SK-N-SH treated with all-trans-retinoic acid at 6 μM for 48 hours (cell line): ENCODE data around the gene RBM12.

Experiments used
- ZNF565 ChIP-seq: fragments of 450-650 bp; formaldehyde crosslinking; conservative IDR thresholded peaks from 2 replicates; pipeline ENCODE4 v1.5.0; 2020; ENCODE audit warnings: low read depth, mild to moderate bottlenecking, moderate library complexity
- ZNF70 ChIP-seq: fragments of 450-650 bp; formaldehyde crosslinking; IDR thresholded peaks from 2 replicates; pipeline ENCODE4 v1.5.0; 2020; ENCODE audit warnings: mild to moderate bottlenecking, moderate library complexity
- TF ChIP-seq, protein P1 (sequence below): fragments of 250-450 bp; sonication (Bioruptor Pico); IDR thresholded peaks from 2 replicates; pipeline ENCODE4 v1.8.0; 2021; ENCODE audit warnings: low read depth, mild to moderate bottlenecking, moderate library complexity, borderline replicate concordance

DNA sequence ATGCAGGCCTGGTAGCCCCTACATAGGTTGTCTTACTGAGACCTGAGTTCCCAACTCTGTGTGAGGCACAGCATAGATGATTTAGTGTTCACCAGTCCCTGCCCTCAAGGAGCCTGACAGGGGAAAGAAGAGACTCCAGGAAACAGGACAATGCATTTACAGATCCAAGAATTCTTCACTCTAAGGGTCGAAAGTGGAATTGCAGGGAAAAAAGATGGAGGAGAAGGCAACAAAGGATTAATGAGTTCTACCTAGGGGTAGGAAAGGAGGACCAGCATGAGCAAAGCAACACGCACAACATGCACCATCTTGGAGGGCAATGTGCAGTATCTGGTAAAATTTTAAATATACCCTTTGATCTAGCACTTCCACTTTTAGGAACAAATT, 43.1 kb downstream of the RBM12 start:
- TF ChIP-seq ZNF565 (CRISPR knock-in tag): no peak
- TF ChIP-seq, protein P1, sequence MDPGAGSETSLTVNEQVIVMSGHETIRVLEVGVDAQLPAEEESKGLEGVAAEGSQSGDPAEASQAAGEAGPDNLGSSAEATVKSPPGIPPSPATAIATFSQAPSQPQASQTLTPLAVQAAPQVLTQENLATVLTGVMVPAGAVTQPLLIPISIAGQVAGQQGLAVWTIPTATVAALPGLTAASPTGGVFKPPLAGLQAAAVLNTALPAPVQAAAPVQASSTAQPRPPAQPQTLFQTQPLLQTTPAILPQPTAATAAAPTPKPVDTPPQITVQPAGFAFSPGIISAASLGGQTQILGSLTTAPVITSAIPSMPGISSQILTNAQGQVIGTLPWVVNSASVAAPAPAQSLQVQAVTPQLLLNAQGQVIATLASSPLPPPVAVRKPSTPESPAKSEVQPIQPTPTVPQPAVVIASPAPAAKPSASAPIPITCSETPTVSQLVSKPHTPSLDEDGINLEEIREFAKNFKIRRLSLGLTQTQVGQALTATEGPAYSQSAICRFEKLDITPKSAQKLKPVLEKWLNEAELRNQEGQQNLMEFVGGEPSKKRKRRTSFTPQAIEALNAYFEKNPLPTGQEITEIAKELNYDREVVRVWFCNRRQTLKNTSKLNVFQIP (CRISPR knock-in tag): no peak
- TF ChIP-seq ZNF70 (CRISPR knock-in tag): no peak
